ENCODE data around the gene PRPF19. TPM values are rescaled to one million over a fixed set of nuclear protein-coding genes. Genes with fewer than 3 reads are reported as not detected.

PRPF19 gene
- polyA plus RNA-seq, 1 of the 3 experiments (the other 2 are of a cell fraction): 58.9 TPM

DNA sequence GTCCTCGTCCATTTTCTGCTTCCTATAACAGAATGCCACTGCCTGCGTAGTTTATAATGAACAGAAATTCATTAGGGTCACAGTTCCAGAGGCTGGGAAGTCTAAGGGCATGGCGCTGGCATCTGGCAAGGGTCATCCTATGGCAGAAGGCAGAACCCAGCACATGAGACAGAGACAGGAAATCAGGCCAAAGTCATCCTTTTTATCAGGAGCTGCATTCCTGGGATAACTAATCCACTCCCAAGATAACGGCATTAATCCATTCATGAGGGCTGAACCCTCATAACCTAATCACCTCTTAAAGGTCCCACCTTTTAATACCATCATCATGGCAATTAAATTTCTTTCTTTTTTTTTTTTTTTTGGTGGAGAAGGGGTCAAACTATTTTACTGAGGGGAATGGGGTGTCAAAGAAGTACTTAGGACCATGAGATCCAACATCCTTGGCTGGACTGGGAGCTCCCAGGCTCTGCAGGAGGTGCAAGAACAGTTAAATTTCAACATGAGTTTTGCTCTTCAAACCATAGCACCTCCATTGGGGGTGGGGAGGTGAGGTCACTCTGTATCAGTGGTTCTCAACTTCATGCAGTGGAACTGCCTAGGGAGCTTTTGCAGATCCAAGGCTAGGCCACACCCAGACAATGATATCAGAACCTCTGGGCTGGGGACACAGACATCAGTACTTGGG is 12.0 kb upstream of the PRPF19 start:
- WGBS (ENCODE audit: low lambda C conversion rate): 91% methylated on average over 4 of the region's 4 CpGs
- CTCF ChIA-PET: interaction anchor here (0.8 to 2.2 kb wide), 5 partner anchors 12 to 211 kb away, joined by 3 to 7 read pairs (median 4); no protein-coding TSS in a partner anchor
- H3F3A ChIP-seq (replicated peaks; ENCODE audit: insufficient read depth): no peaks in the 10 kb centered on the region
- no peak for DNase-seq
- H4K20me1 ChIP-seq (ENCODE audit: insufficient read depth): no peaks in the 10 kb centered on the region; the same call in 1 of the 2 replicates
- H3K9me2 ChIP-seq: no peaks in the 10 kb centered on the region
- H3K9me3 ChIP-seq: no peaks in the 10 kb centered on the region
- peaks cover 6 to 22% of the 10 kb centered on the region in 2 experiments for H3K36me3 ChIP-seq (replicated peaks in 1 of 2; ENCODE audit: control insufficient read depth in 1 of 2, insufficient read depth in 2 of 2, low read length in 1 of 2)
- TF ChIP-seq FOXM1 (IDR thresholded peaks at IDR 0.05; ENCODE audit: low read depth): no peak
- no peak for TF ChIP-seq NRF1 (IDR thresholded peaks at IDR 0.05; ENCODE audit: low read depth, low read length)
- no peak for TF ChIP-seq MXI1 (IDR thresholded peaks at IDR 0.05; ENCODE audit: low read depth, low read length)
- TF ChIP-seq REST (IDR thresholded peaks at IDR 0.05; ENCODE audit: low read depth, low read length): no peak
- TF ChIP-seq, protein P1, sequence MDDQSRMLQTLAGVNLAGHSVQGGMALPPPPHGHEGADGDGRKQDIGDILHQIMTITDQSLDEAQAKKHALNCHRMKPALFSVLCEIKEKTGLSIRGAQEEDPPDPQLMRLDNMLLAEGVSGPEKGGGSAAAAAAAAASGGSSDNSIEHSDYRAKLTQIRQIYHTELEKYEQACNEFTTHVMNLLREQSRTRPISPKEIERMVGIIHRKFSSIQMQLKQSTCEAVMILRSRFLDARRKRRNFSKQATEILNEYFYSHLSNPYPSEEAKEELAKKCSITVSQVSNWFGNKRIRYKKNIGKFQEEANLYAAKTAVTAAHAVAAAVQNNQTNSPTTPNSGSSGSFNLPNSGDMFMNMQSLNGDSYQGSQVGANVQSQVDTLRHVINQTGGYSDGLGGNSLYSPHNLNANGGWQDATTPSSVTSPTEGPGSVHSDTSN (IDR thresholded peaks at IDR 0.05): no peak
- TF ChIP-seq MEF2A (IDR thresholded peaks at IDR 0.05; ENCODE audit: borderline replicate concordance, low read depth): no peak
- no peak for TF ChIP-seq SMC3 (IDR thresholded peaks at IDR 0.05; ENCODE audit: low read depth, low read length)
- TF ChIP-seq RCOR1 (IDR thresholded peaks at IDR 0.05; ENCODE audit: low read length): no peak
- TF ChIP-seq FOSL2 (IDR thresholded peaks at IDR 0.05; ENCODE audit: borderline replicate concordance, low read depth): no peak
- no peak for TF ChIP-seq GABPA (IDR thresholded peaks at IDR 0.05; ENCODE audit: low read depth)
- H3K27ac ChIP-seq (ENCODE audit: low read depth in 2 of 2, low read length in 1 of 2): no peak overlapping the region
- no peak overlapping the region for H3K9ac ChIP-seq
- peaks cover 13 to 22% of the 10 kb centered on the region in 2 experiments; a peak in 3 of 4 replicates for H3K4me1 ChIP-seq (ENCODE audit: control insufficient read depth in 1 of 2, insufficient read depth in 2 of 2, low read depth in 1 of 2, low read length in 1 of 2)
- H3K4me2 ChIP-seq: no peak overlapping the region
- POLR2A ChIA-PET: no interaction called here
- peaks cover 44% of the 10 kb centered on the region for H3K79me2 ChIP-seq (ENCODE audit: insufficient read depth)
- H3K4me3 ChIP-seq (ENCODE audit: low read depth in 2 of 2, low read length in 1 of 2): no peak overlapping the region
- H2AFZ ChIP-seq (ENCODE audit: low read depth): no peak overlapping the region
- no peaks in the 10 kb centered on the region for H3K27me3 ChIP-seq (ENCODE audit: insufficient read depth)

DNA sequence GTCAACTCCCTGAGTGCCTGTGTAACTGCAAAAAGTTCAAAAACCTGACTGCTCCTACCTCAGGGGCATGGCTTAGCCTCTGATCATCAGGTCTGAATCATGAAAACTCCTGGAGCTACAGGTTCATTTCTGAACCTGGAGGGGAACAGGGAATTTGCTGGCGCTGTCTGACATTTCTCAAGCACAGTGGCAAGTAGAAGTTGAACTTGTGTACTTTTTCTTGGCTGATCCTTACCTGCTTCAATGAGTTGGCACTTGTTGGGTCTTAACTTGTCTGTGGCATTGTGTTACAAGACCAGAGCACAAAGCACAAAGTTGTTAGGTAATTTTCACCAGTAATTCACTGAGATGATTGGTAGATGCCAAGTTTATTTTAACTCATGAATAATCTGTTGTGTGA is 10.9 kb upstream of the PRPF19 start:
- CTCF ChIA-PET: interaction anchor here (1.0 to 2.2 kb wide), 3 partner anchors 14 to 271 kb away, joined by 3 to 7 read pairs (median 6); no protein-coding TSS in a partner anchor

More for the DNA sequence above, 10.9 kb upstream of the PRPF19 start:
- H3K9ac ChIP-seq: no peak overlapping the region
- no peaks in the 10 kb centered on the region for H3K9me2 ChIP-seq
- TF ChIP-seq POLR2AphosphoS5 (IDR thresholded peaks at IDR 0.05; ENCODE audit: low read depth, low read length): no peak
- no peak for TF ChIP-seq TCF12 (IDR thresholded peaks at IDR 0.05)
- TF ChIP-seq SMC3 (IDR thresholded peaks at IDR 0.05; ENCODE audit: low read depth, low read length): no peak
- TF ChIP-seq TAF1 (IDR thresholded peaks at IDR 0.05; ENCODE audit: borderline replicate concordance, low read depth, low read length): no peak
- no peak for TF ChIP-seq EP300 (IDR thresholded peaks at IDR 0.05; ENCODE audit: borderline replicate concordance in 1 of 2, low read depth in 1 of 2, low read length in 1 of 2)
- TF ChIP-seq RXRA (IDR thresholded peaks at IDR 0.05; ENCODE audit: borderline replicate concordance, low read depth): no peak
- no peak for TF ChIP-seq RCOR1 (IDR thresholded peaks at IDR 0.05; ENCODE audit: low read length)
- TF ChIP-seq MXI1 (IDR thresholded peaks at IDR 0.05; ENCODE audit: low read depth, low read length): no peak
- TF ChIP-seq FOSL2 (IDR thresholded peaks at IDR 0.05; ENCODE audit: borderline replicate concordance, low read depth): no peak
- no peak overlapping the region for H3K4me2 ChIP-seq
- H3K4me1 ChIP-seq (ENCODE audit: control insufficient read depth in 1 of 2, insufficient read depth in 2 of 2, low read depth in 1 of 2, low read length in 1 of 2): peaks cover 14 to 20% of the 10 kb centered on the region in 2 experiments; a peak in 2 of 4 replicates
- no peaks in the 10 kb centered on the region for H3K27me3 ChIP-seq (ENCODE audit: insufficient read depth)
- POLR2A ChIA-PET: no interaction called here
- peaks cover 44% of the 10 kb centered on the region for H3K79me2 ChIP-seq (ENCODE audit: insufficient read depth)
- no peak overlapping the region for H3K27ac ChIP-seq (ENCODE audit: low read depth in 2 of 2, low read length in 1 of 2)
- DNase-seq: no peak
- no peak overlapping the region for H2AFZ ChIP-seq (ENCODE audit: low read depth)
- no peaks in the 10 kb centered on the region for H3K9me3 ChIP-seq
- H3K4me3 ChIP-seq (ENCODE audit: low read depth in 2 of 2, low read length in 1 of 2): no peak overlapping the region
- WGBS (ENCODE audit: low lambda C conversion rate): 100% methylated on average over 1 of the region's 1 CpG
- H4K20me1 ChIP-seq (ENCODE audit: insufficient read depth): no peaks in the 10 kb centered on the region; the same call in 1 of the 2 replicates
- no peaks in the 10 kb centered on the region for H3F3A ChIP-seq (replicated peaks; ENCODE audit: insufficient read depth)
- H3K36me3 ChIP-seq (replicated peaks in 1 of 2; ENCODE audit: control insufficient read depth in 1 of 2, insufficient read depth in 2 of 2, low read length in 1 of 2): peaks cover 6 to 22% of the 10 kb centered on the region in 2 experiments
